ENCODE results near the gene CARS1. TPM values are rescaled to one million over a fixed set of nuclear protein-coding genes. Genes with fewer than 3 reads are reported as not detected.

Gene CARS1
- total and polyA plus RNA-seq, 2 donors: 19.1 to 30.3 TPM

GRCh38 chr11:3090096-3090901, 33.1 kb upstream of the CARS1 start:
- H3K4me1 ChIP-seq (ENCODE audit: control insufficient read depth in 2 of 2, insufficient read depth in 2 of 2, low read length in 2 of 2): no peaks in the 10 kb centered on the region
- 92% methylated on average over 13 of the region's 13 CpGs for WGBS
- no peak overlapping the region for H3K27ac ChIP-seq (ENCODE audit: low read depth in 1 of 2, low read length in 1 of 2)
- H3K27me3 ChIP-seq (ENCODE audit: control insufficient read depth in 2 of 2, insufficient read depth in 1 of 2, low read length in 1 of 2): no peaks in the 10 kb centered on the region
- DNase-seq (ENCODE audit: low read depth in 6 of 9, low spot score in 9 of 9): no peak
- no peak overlapping the region for H3K4me3 ChIP-seq (ENCODE audit: low read length in 2 of 2)
- peaks cover 68 to 73% of the 10 kb centered on the region in 2 donors for H3K36me3 ChIP-seq (ENCODE audit: control insufficient read depth in 2 of 2, insufficient read depth in 2 of 2, low read length in 1 of 2)
- H3K9me3 ChIP-seq (ENCODE audit: control insufficient read depth in 2 of 2, insufficient read depth in 1 of 2, low read length in 1 of 2): no peaks in the 10 kb centered on the region

DNA sequence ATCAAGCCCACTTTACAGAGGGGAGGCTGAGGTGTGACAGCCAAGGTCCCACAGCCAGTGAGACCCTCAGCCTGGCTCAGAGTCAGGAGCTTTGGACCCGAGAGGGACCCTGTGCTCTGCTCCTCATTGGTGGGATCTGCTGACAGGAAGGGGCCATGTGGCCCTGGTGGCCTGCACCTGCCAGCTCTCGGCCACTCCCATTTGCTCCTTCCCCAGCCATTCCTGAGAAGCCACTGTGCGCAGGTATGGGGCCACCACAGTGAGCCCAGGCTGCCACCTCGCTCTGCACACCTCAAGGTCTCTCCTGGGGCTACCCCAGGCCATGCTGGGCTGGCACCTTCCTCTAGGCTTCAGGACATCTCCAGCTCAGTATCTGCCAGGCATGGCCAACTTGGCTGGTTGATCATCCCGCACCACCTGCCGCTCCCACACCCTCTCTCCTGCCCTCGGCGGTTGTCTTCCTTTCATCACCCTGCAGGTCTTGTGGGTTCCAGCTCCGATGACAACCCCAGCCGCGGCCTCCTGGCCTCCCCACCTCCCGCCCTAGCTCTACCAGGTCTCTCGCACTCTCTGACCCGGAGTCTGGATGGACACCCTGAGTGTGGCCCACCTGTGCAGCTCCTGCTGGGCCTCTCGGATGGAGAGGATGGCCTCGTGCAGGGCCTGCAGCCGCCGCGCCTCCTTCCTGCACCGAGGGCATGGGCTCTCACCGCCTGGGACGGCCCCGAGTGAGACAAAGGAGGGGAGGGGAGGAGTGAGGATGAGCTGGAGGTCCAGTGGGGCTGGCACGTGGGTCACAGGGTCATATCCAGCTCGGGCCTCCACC, 32.2 kb upstream of the CARS1 start:
- Histone ChIP-seq H3K9me3 (ENCODE audit: control insufficient read depth in 2 of 2, insufficient read depth in 1 of 2, low read length in 1 of 2) (no peaks in the 10 kb centered on the region), H3K27me3 (ENCODE audit: control insufficient read depth in 2 of 2, insufficient read depth in 1 of 2, low read length in 1 of 2) (no peaks in the 10 kb centered on the region), H3K36me3 (ENCODE audit: control insufficient read depth in 2 of 2, insufficient read depth in 2 of 2, low read length in 1 of 2) (peaks cover 60 to 68% of the 10 kb centered on the region in 2 donors), H3K4me3 (ENCODE audit: low read length in 2 of 2) (no peak overlapping the region), H3K27ac (ENCODE audit: low read depth in 1 of 2, low read length in 1 of 2) (no peak overlapping the region), H3K4me1 (ENCODE audit: control insufficient read depth in 2 of 2, insufficient read depth in 2 of 2, low read length in 2 of 2) (no peaks in the 10 kb centered on the region)
- WGBS: 97% methylated on average over 25 of the region's 25 CpGs
- DNase-seq (ENCODE audit: low read depth in 6 of 9, low spot score in 9 of 9): no peak

DNA sequence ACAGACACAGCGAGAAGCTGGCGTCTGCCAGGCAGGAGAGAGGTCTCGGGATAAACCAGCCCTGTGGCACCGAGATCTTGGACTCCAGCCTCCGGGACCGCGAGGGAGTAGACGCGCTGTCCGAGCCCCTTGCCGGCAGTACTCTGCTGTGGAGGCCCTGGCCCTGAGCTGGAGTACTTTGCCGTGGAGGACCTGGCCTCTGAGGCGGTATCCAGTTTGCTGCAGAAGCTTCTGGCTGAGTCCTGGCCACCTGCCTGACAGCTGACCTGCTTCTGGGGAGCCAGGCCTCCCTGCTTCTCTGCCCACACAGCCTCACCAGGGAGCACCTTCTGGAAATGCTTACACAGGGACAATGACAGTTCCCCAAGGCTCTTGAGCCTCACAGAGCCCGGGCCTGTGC, 31.6 kb upstream of the CARS1 start:
- DNase-seq (ENCODE audit: low read depth in 6 of 9, low spot score in 9 of 9): no peak
- Histone ChIP-seq H3K36me3 (ENCODE audit: control insufficient read depth in 2 of 2, insufficient read depth in 2 of 2, low read length in 1 of 2) (peaks cover 53 to 61% of the 10 kb centered on the region in 2 donors), H3K9me3 (ENCODE audit: control insufficient read depth in 2 of 2, insufficient read depth in 1 of 2, low read length in 1 of 2) (no peaks in the 10 kb centered on the region), H3K4me1 (ENCODE audit: control insufficient read depth in 2 of 2, insufficient read depth in 2 of 2, low read length in 2 of 2) (no peaks in the 10 kb centered on the region), H3K27me3 (ENCODE audit: control insufficient read depth in 2 of 2, insufficient read depth in 1 of 2, low read length in 1 of 2) (no peaks in the 10 kb centered on the region), H3K27ac (ENCODE audit: low read depth in 1 of 2, low read length in 1 of 2) (no peak overlapping the region), H3K4me3 (ENCODE audit: low read length in 2 of 2) (no peak overlapping the region)
- 97% methylated on average over 14 of the region's 14 CpGs for WGBS

- DNase-seq (ENCODE audit: low read depth in 6 of 9, low spot score in 9 of 9): no peak
- Histone ChIP-seq H3K27me3 (ENCODE audit: control insufficient read depth in 2 of 2, insufficient read depth in 1 of 2, low read length in 1 of 2) (peaks cover 0 to 4% of the 10 kb centered on the region in 2 donors), H3K9me3 (ENCODE audit: control insufficient read depth in 2 of 2, insufficient read depth in 1 of 2, low read length in 1 of 2) (no peaks in the 10 kb centered on the region), H3K27ac (ENCODE audit: low read depth in 1 of 2, low read length in 1 of 2) (no peak overlapping the region), H3K4me3 (ENCODE audit: low read length in 2 of 2) (no peak overlapping the region), H3K4me1 (ENCODE audit: control insufficient read depth in 2 of 2, insufficient read depth in 2 of 2, low read length in 2 of 2) (no peaks in the 10 kb centered on the region), H3K36me3 (ENCODE audit: control insufficient read depth in 2 of 2, insufficient read depth in 2 of 2, low read length in 1 of 2) (peaks cover 47 to 54% of the 10 kb centered on the region in 2 donors)
- 88% methylated on average over 24 of the region's 24 CpGs for WGBS
Observed at GRCh38 chr11:3087821-3088800, 30.9 kb upstream of the CARS1 start.

- Histone ChIP-seq H3K4me3 (ENCODE audit: low read length in 2 of 2) (no peak overlapping the region), H3K36me3 (ENCODE audit: control insufficient read depth in 2 of 2, insufficient read depth in 2 of 2, low read length in 1 of 2) (peaks cover 40 to 48% of the 10 kb centered on the region in 2 donors), H3K27me3 (ENCODE audit: control insufficient read depth in 2 of 2, insufficient read depth in 1 of 2, low read length in 1 of 2) (peaks cover 0 to 4% of the 10 kb centered on the region in 2 donors), H3K9me3 (ENCODE audit: control insufficient read depth in 2 of 2, insufficient read depth in 1 of 2, low read length in 1 of 2) (no peaks in the 10 kb centered on the region), H3K4me1 (ENCODE audit: control insufficient read depth in 2 of 2, insufficient read depth in 2 of 2, low read length in 2 of 2) (no peaks in the 10 kb centered on the region), H3K27ac (ENCODE audit: low read depth in 1 of 2, low read length in 1 of 2) (no peak overlapping the region)
- DNase-seq (ENCODE audit: low read depth in 6 of 9, low spot score in 9 of 9): no peak
- WGBS: 92% methylated on average over 11 of the region's 11 CpGs
Observed at GRCh38 chr11:3087373-3087772, 30.1 kb upstream of the CARS1 start.

DNA sequence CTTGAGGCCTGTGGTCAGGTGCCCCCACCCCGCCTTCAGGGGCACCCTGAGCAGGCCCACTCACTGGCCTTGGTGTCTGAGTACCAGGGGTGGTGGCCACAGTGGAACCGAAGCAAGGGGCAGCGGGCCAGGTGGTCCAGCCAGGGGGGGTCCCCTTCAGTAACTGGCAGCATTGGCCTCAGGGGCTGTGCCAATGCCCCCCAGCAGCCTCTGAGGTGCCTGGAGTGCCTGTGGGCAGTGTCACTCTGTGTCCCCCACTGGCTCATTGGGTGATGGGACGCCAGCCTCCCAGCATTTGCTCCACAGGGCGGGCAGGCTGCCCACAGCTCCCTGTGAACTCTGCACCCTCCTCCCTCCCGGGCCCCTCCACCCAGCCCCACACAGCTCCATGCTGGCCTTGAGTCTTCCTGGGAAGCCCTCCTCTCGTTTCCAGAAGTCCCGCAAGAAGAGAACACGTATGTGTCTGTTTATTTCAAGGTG, 29.5 kb upstream of the CARS1 start:
- Histone ChIP-seq H3K9me3 (ENCODE audit: control insufficient read depth in 2 of 2, insufficient read depth in 1 of 2, low read length in 1 of 2) (no peaks in the 10 kb centered on the region), H3K4me1 (ENCODE audit: control insufficient read depth in 2 of 2, insufficient read depth in 2 of 2, low read length in 2 of 2) (no peaks in the 10 kb centered on the region), H3K36me3 (ENCODE audit: control insufficient read depth in 2 of 2, insufficient read depth in 2 of 2, low read length in 1 of 2) (peaks cover 34 to 43% of the 10 kb centered on the region in 2 donors), H3K27me3 (ENCODE audit: control insufficient read depth in 2 of 2, insufficient read depth in 1 of 2, low read length in 1 of 2) (peaks cover 0 to 4% of the 10 kb centered on the region in 2 donors), H3K4me3 (ENCODE audit: low read length in 2 of 2) (no peak overlapping the region), H3K27ac (ENCODE audit: low read depth in 1 of 2, low read length in 1 of 2) (no peak overlapping the region)
- DNase-seq (ENCODE audit: low read depth in 6 of 9, low spot score in 9 of 9): no peak
- WGBS: 94% methylated on average over 9 of the region's 9 CpGs

GRCh38 chr11:3086114-3086513, 28.9 kb upstream of the CARS1 start:
- no peak for DNase-seq (ENCODE audit: low read depth in 6 of 9, low spot score in 9 of 9)
- Histone ChIP-seq H3K27ac (ENCODE audit: low read depth in 1 of 2, low read length in 1 of 2) (no peak overlapping the region), H3K4me3 (ENCODE audit: low read length in 2 of 2) (no peak overlapping the region), H3K36me3 (ENCODE audit: control insufficient read depth in 2 of 2, insufficient read depth in 2 of 2, low read length in 1 of 2) (peaks cover 29 to 38% of the 10 kb centered on the region in 2 donors), H3K27me3 (ENCODE audit: control insufficient read depth in 2 of 2, insufficient read depth in 1 of 2, low read length in 1 of 2) (peaks cover 0 to 4% of the 10 kb centered on the region in 2 donors), H3K9me3 (ENCODE audit: control insufficient read depth in 2 of 2, insufficient read depth in 1 of 2, low read length in 1 of 2) (no peaks in the 10 kb centered on the region), H3K4me1 (ENCODE audit: control insufficient read depth in 2 of 2, insufficient read depth in 2 of 2, low read length in 2 of 2) (no peaks in the 10 kb centered on the region)
- 89% methylated on average over 8 of the region's 8 CpGs for WGBS

DNA sequence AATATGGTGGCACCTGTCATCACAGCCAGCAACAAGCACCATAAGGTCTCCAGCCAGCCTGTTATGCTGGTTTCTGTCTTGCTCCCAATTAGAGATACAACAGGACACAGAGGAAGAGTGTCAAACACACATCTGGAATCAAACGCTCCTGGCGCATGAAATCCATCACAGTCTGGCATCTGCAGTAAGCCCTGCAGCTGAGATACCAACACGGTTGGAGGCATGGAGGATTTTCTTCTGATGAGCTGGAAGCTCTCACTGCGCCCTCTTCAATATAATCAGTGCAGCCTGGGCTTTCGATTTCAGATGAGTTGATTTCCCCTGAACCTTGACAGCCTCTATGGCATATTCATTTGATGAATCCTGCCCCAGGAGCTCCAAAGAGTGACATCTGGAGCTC, 27.8 kb upstream of the CARS1 start:
- Histone ChIP-seq H3K9me3 (ENCODE audit: control insufficient read depth in 2 of 2, insufficient read depth in 1 of 2, low read length in 1 of 2) (no peaks in the 10 kb centered on the region), H3K4me1 (ENCODE audit: control insufficient read depth in 2 of 2, insufficient read depth in 2 of 2, low read length in 2 of 2) (no peaks in the 10 kb centered on the region), H3K36me3 (ENCODE audit: control insufficient read depth in 2 of 2, insufficient read depth in 2 of 2, low read length in 1 of 2) (peaks cover 18 to 27% of the 10 kb centered on the region in 2 donors), H3K4me3 (ENCODE audit: low read length in 2 of 2) (no peak overlapping the region), H3K27me3 (ENCODE audit: control insufficient read depth in 2 of 2, insufficient read depth in 1 of 2, low read length in 1 of 2) (peaks cover 0 to 4% of the 10 kb centered on the region in 2 donors), H3K27ac (ENCODE audit: low read depth in 1 of 2, low read length in 1 of 2) (no peak overlapping the region)
- WGBS: 89% methylated on average over 5 of the region's 5 CpGs
- DNase-seq (ENCODE audit: low read depth in 6 of 9, low spot score in 9 of 9): no peak

All from thymus (tissue), 11 donors.